ENCODE data around the gene HDAC4. TPM values are rescaled to one million over a fixed set of nuclear protein-coding genes. Genes with fewer than 3 reads are reported as not detected.

HDAC4 gene
- total RNA-seq, 1 experiment from 2014 or later = 47.6 TPM

DNA sequence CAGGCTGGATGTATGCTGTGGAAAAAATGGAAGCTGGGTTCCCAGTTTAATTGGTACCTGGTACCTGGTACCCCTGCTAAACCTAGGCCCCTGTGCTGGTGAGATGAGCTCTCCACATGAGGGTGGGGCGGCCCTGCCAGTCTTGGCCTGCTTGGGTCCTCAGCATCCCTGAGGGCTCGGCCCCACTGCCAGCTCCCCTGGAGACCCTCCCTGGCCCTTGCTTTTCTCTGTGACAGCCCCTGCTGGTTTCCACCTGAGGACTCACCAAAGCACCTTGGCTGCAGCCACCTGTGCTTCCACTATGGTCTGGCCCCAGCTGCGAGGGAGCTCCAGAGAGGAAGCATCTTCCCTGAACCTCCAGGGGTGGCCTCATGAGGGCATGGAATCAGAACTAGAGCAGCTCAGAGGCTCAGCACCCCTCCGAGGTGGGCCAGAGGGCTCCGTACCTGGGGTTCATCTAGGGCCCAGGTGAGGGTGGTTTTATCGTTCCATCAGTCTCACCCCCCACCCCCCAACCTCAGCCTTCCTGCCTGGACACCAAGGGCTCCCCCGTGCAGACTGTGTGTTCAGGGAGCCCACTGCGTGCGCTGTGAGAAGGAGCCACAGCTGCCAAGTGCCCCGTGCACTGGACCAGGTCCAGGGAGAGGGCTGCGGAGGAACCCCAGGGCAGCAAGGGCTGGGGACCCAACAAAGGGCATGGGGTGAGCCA lies 23.7 kb upstream of the HDAC4 start:
- Histone ChIP-seq H3K9ac (ENCODE audit: low read length) (no peak overlapping the region), H3K27ac (ENCODE audit: low read depth, low read length) (no peak overlapping the region), H4K20me1 (ENCODE audit: insufficient read depth) (no peaks in the 10 kb centered on the region), H3K79me2 (ENCODE audit: insufficient read depth, low read length) (no peaks in the 10 kb centered on the region), H3K4me2 (ENCODE audit: low read length) (no peak overlapping the region), H3K36me3 (ENCODE audit: control insufficient read depth in 1 of 2, insufficient read depth in 2 of 2, low read length in 2 of 2) (no peaks in the 10 kb centered on the region), H3K9me3 (ENCODE audit: control insufficient read depth in 1 of 2, insufficient read depth in 1 of 2, low read depth in 1 of 2, low read length in 2 of 2) (no peaks in the 10 kb centered on the region), H3K4me1 (ENCODE audit: control insufficient read depth in 1 of 2, insufficient read depth in 2 of 2, low read length in 2 of 2) (no peaks in the 10 kb centered on the region), H3K9me2 (ENCODE audit: insufficient read depth) (no peaks in the 10 kb centered on the region), H3K4me3 (replicated peaks in 1 of 2; ENCODE audit: low read depth in 1 of 2, low read length in 2 of 2) (no peak overlapping the region), H3K27me3 (ENCODE audit: insufficient read depth, low read length) (0 out of 2 replicates have a peak, but pooled peaks cover 3% of the 10 kb centered on the region), H2AFZ (ENCODE audit: low read depth, low read length, poor library complexity, severe bottlenecking) (no peak overlapping the region)
- POLR2A ChIA-PET = interaction anchor here (1.2 kb wide), 1 partner anchor 10 kb away, joined by 4 read pairs; no protein-coding TSS in a partner anchor
- intact Hi-C loops (cut with micrococcal nuclease) = no loop called here
- ATAC-seq (no peak), DNase-seq (ENCODE audit: low read depth, low spot score) (no peak)
- CTCF ChIA-PET = no interaction called here
- no peak for TF ChIP-seq CEBPB (IDR thresholded peaks at IDR 0.05; ENCODE audit: low read depth)
- TF ChIP-seq ZFX (IDR thresholded peaks at IDR 0.05) = no peak
- TF ChIP-seq EGR1 (IDR thresholded peaks at IDR 0.05; ENCODE audit: low read depth) = no peak
- TF ChIP-seq ELF1 (IDR thresholded peaks at IDR 0.05; ENCODE audit: borderline replicate concordance, low read depth) = no peak
- no peak for TF ChIP-seq JUND (IDR thresholded peaks at IDR 0.05)
- no peak for TF ChIP-seq SIN3A (IDR thresholded peaks at IDR 0.05; ENCODE audit: low read depth)
- no peak for TF ChIP-seq POLR2A (IDR thresholded peaks at IDR 0.05; ENCODE audit: borderline replicate concordance, extremely low read depth, insufficient read depth, insufficient read length)
- no peak for TF ChIP-seq ZBTB33 (IDR thresholded peaks at IDR 0.05; ENCODE audit: extremely low read depth, insufficient replicate concordance, low read length)
- no peak for TF ChIP-seq CBX3 (IDR thresholded peaks at IDR 0.05; ENCODE audit: low read depth)
- TF ChIP-seq, protein P1, sequence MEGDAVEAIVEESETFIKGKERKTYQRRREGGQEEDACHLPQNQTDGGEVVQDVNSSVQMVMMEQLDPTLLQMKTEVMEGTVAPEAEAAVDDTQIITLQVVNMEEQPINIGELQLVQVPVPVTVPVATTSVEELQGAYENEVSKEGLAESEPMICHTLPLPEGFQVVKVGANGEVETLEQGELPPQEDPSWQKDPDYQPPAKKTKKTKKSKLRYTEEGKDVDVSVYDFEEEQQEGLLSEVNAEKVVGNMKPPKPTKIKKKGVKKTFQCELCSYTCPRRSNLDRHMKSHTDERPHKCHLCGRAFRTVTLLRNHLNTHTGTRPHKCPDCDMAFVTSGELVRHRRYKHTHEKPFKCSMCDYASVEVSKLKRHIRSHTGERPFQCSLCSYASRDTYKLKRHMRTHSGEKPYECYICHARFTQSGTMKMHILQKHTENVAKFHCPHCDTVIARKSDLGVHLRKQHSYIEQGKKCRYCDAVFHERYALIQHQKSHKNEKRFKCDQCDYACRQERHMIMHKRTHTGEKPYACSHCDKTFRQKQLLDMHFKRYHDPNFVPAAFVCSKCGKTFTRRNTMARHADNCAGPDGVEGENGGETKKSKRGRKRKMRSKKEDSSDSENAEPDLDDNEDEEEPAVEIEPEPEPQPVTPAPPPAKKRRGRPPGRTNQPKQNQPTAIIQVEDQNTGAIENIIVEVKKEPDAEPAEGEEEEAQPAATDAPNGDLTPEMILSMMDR (IDR thresholded peaks at IDR 0.05 in 2 of 3, conservative IDR thresholded peaks at IDR 0.05 in 1 of 3; ENCODE audit: borderline replicate concordance in 1 of 3, insufficient read depth in 1 of 3, low read depth in 2 of 3, low read length in 2 of 3) = no peak
- TF ChIP-seq, protein P2, sequence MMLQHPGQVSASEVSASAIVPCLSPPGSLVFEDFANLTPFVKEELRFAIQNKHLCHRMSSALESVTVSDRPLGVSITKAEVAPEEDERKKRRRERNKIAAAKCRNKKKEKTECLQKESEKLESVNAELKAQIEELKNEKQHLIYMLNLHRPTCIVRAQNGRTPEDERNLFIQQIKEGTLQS (IDR thresholded peaks at IDR 0.05) = no peak
- TF ChIP-seq MAX (IDR thresholded peaks at IDR 0.05) = no peak
- TF ChIP-seq POLR2AphosphoS5 (IDR thresholded peaks at IDR 0.05; ENCODE audit: low read depth, low read length) = no peak
- no peak for TF ChIP-seq SRF (IDR thresholded peaks at IDR 0.05; ENCODE audit: low read depth)
- TF ChIP-seq FOSL1 (IDR thresholded peaks at IDR 0.05; ENCODE audit: low read depth) = no peak
- TF ChIP-seq EZH2 (IDR thresholded peaks at IDR 0.05) = no peak
- TF ChIP-seq SP1 (IDR thresholded peaks at IDR 0.05; ENCODE audit: low read depth) = no peak
- BruUV-seq (replicated peaks) = no TSS peak
- RAD21 ChIA-PET (ENCODE audit: low non-redundant PET in 1 of 2, low total read pairs in 2 of 2, uncharacterized antibody in 2 of 2, unreplicated experiment in 2 of 2) = no interaction called here
